ENCODE measurements around the gene GOLIM4.
"Not testable (repeated sequence)": the region's sequence is repeated elsewhere in the genome, so short reads cannot be mapped to it uniquely, and the experiment has no call there.

Gene GOLIM4

GRCh38 chr3:168047190-168047795 is 48.4 kb downstream of the GOLIM4 start:
- DNase-seq: peak; percentile 36

- no peak for DNase-seq
These were observed 51.7 kb downstream of the GOLIM4 start for GRCh38 chr3:168044049-168044448.

DNA sequence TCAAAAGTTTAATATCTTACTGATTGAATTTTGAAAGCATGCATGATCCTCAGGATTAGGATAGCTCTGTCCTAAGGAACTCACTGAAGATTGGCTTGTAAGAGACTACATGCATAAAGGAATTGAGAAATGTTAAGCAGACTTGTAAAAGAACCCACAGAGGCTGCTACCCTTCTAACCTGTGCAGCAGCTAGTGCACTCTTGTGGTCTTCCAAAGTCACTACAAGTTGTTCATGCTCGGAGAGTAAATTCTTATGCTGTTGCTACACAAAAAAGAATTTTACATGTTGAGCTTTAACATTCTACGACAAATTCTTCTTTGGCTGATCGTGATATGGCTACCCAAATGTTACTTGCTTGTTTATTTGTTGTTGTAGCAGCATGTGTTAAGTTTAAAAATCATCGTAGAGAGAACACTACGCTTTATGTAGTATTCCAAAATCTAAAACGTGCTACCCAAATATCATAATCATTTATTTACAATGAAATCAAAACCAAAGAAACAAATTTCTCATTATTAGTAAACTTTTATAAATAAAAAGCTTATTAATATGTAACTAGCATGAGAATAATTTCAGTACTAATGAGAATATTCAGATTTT is 55.0 kb downstream of the GOLIM4 start:
- DNase-seq: no peak

DNA sequence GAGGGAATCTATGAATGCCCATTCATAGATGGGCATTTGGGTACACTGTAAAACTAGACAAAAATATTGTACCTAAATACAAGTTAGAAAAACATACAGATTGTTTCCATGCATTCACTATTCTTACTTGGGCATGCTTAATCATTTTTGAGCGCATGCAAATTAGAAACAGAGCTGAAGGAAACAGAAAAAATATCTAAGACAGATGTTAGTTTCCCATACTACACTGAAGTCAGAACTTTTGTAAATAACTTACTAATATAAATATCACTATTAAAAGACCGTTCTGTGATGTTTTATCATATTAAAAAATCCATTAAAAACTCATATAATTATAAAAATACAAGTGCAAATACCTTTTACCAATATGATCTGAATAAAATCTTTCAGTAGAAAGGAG is 58.7 kb downstream of the GOLIM4 start:
- DNase-seq: no peak

DNA sequence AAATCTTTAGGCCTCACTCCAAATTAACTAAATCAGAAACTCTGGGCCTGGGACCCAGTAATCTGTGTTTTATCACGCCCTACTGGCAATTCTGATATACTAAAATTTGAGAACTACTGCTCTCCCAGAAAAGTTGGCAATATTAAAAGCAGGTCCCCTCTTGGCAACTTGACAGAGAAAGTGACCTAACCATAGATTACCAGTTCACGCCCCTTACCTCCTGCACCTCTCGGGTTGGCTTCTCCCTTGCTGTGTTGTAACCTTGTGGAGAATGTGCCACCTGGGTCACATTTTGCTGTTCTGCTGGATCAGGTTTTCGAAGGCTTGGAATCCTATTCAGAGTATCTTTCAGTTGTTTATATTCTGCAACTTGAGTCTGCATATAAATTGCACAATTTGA is 59.1 kb downstream of the GOLIM4 start:
- DNase-seq: no peak

GRCh38 chr3:168034152-168034928 is 61.4 kb downstream of the GOLIM4 start:
- DNase-seq: no peak

- DNase-seq: no peak
These were observed 65.1 kb downstream of the GOLIM4 start for GRCh38 chr3:168030577-168030976.

GRCh38 chr3:168029705-168030104 is 66.0 kb downstream of the GOLIM4 start:
- DNase-seq: no peak

GRCh38 chr3:168028086-168028485 is 67.6 kb downstream of the GOLIM4 start:
- no peak for DNase-seq

GRCh38 chr3:168026764-168027163 is 69.0 kb downstream of the GOLIM4 start:
- no peak for DNase-seq

GRCh38 chr3:168025076-168025475 is 70.6 kb downstream of the GOLIM4 start:
- no peak for DNase-seq

DNA sequence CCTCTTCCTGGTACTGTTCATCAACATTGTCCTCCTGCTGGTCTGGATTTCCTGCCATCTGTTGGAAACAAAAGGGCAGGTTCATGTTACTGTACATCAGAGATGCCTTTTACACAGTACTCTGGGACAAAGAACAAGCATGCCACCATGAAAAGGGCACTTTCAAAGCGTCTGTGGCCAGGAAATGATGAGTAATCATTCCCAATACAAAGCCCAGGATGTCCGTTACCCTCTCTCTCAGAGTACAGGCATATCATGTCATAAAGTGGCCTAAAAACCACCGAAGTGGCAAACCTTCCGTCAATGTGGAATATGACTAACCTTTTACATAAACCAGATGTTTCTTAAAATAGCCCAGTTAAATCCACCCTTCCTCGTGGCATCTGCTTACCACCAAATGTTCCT is 71.2 kb downstream of the GOLIM4 start:
- no peak for DNase-seq

GRCh38 chr3:168021737-168022450 is 73.8 kb downstream of the GOLIM4 start:
- DNase-seq: no peak

DNA sequence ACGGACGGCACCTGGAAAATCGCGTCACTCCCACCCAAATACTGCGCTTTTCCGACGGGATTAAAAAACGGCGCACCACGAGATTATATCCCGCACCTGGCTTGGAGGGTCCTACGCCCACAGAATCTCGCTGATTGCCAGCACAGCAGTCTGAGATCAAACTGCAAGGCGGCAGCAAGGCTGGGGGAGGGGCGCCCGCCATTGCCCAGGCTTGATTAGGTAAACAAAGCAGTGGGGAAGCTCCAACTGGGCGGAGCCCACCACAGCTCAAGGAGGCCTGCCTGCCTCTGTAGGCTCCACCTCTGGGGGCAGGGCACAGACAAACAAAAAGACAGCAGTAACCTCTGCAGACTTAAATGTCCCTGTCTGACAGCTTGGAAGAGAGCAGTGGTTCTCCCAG is 84.4 kb downstream of the GOLIM4 start:
- not testable (repeated sequence) for DNase-seq

DNA sequence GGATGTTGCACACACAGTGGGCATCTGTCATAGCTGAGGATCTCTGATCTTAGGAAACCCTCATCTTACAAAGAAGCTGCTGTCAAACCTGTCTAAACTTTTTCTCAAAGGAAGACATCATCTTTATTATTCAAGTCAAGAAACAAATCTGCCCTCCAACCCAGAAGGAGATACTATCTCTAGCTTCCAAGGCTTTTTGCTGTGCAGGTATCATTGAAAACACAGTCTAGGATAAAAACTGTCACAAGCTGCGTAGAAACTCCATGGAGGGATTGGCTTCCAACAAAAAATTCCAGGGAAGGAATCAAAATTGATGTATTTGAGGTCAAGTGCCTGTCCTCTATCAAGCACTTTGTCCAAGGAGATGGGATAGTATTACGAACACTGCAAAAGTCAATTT is 89.1 kb downstream of the GOLIM4 start:
- no peak for DNase-seq

DNA sequence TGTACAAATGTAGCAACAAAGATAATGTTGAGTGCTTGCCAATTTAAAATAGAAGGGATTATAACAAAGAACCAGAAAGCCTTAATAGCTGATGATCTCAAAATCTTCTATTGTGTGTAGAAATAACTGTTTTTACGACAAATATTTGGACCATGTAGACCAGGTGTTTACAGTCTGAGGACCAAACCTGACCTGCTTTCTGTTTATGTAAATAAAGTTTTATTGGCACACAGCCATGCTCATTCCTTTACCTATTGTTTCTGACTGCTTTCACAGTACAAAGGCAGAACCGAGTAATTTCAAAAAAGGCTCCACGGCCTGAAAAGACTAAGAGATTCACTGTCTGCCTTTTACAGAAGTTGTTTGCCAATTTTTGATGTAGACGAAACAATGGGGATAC is 91.8 kb downstream of the GOLIM4 start:
- no peak for DNase-seq

GRCh38 chr3:168002786-168003368 is 92.8 kb downstream of the GOLIM4 start:
- DNase-seq: no peak

DNA sequence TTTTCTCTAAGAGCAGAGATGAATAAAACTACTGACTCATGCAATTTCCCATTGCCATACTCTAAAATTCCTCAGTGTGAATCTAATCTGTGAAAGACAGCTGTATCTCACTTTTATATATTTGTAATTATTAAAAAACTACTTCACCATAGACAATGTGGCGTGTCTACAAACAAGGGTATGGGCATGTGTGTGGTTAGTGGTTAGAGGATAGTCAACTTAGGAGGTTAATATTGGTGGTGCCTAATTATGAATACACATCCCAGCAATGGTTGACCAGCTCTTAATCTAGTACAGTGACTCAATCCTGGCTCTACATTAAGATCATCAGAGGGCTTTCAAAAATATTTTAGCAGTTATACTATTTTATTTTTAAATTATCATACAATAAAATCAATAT is 94.5 kb downstream of the GOLIM4 start:
- no peak for DNase-seq

DNA sequence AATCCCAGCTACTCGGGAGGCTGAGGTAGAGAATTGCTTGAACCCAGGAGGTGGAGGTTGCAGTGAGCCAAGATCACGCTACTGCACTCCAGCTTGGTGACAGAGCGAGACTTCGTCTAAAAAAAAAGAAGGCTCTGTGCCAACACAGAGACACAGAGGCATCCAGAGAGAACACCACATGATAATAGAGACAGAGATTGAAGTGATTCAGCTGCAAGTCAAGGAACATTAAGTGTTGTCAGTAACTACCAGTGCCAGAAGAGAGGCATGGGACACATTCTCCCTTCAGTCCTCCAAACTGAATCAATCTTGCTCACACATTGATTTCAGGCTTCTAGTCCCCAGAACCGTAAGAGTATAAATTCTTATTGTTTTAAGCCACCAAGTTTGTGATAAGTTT is 97.5 kb downstream of the GOLIM4 start:
- no peak for DNase-seq

DNA sequence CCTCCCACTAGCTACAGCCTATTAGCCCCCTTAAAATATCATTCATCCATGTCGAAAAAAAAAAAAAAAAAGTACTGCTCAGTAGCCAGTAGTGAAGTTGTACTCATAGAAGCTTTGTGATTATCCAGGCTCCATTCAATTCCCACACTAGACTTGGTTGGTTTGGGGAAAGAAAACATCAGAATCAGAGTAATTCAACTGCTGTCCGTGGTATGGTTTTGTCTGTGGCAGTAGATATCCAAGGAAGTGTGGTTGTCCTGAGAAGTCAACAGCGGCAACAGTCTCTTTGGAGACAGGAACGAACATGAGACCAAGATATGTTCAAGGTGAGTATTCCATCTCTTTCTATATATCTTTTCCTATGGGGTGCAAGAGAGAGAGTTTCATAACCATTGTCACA is 99.2 kb downstream of the GOLIM4 start:
- no peak for DNase-seq

- no peak for DNase-seq
These were observed 103.3 kb downstream of the GOLIM4 start for GRCh38 chr3:167992381-167992780.

- no peak for DNase-seq
These were observed 104.5 kb downstream of the GOLIM4 start for GRCh38 chr3:167991213-167991612.

- DNase-seq: no peak
These were observed 105.7 kb downstream of the GOLIM4 start for GRCh38 chr3:167989999-167990398.

Data from NCI-H1436 treated with DMSO at 0.1 percent for 48 hours (cell line).